Activated naive CD4-positive, alpha-beta T cell treated with anti-CD3 and anti-CD28 coated beads, Interleukin-2, amount 50 U/mL, for 72 hours (primary cell): Measurements from ENCODE around the gene NR3C1. TPM values are rescaled to one million over a fixed set of nuclear protein-coding genes. Genes with fewer than 3 reads are reported as not detected.

ENCODE experiments used
- ATAC-seq, 2 donors: fragments of 150-1000 bp; cut with Tn5 transposase; 2 replicates each; pipeline ENCODE4 v1.10.0; 2021; ENCODE audit warnings: mild to moderate bottlenecking in 2 of 2, moderate library complexity in 2 of 2
- DNase-seq, 2 donors: peaks; one replicate each; pipeline ENCODE4 v3.0.0; 2021 to 2022; ENCODE audit warnings: low spot score in 2 of 2
- H3K27ac Mint-ChIP-seq, 2 donors: one replicate each; pipeline ENCODE4 v1.8.0; 2022; ENCODE audit warnings: mild to moderate bottlenecking in 2 of 2, mixed read lengths in 2 of 2
- H3K36me3 Mint-ChIP-seq, 2 donors: one replicate each; pipeline ENCODE4 v1.8.0; 2022; ENCODE audit warnings: mixed read lengths in 2 of 2
- H3K9me3 Mint-ChIP-seq, 2 donors: one replicate each; pipeline ENCODE4 v1.8.0; 2022; ENCODE audit warnings: mixed read lengths in 2 of 2
- total RNA-seq, 2 donors: library from RNA; stranded (reverse); gene quantifications; one replicate each; pipeline ENCODE4 v1.2.3, GENCODE V29; 2022

NR3C1 gene
- 10 to 100 TPM; 39.5 to 43.6 TPM for total RNA-seq

DNA sequence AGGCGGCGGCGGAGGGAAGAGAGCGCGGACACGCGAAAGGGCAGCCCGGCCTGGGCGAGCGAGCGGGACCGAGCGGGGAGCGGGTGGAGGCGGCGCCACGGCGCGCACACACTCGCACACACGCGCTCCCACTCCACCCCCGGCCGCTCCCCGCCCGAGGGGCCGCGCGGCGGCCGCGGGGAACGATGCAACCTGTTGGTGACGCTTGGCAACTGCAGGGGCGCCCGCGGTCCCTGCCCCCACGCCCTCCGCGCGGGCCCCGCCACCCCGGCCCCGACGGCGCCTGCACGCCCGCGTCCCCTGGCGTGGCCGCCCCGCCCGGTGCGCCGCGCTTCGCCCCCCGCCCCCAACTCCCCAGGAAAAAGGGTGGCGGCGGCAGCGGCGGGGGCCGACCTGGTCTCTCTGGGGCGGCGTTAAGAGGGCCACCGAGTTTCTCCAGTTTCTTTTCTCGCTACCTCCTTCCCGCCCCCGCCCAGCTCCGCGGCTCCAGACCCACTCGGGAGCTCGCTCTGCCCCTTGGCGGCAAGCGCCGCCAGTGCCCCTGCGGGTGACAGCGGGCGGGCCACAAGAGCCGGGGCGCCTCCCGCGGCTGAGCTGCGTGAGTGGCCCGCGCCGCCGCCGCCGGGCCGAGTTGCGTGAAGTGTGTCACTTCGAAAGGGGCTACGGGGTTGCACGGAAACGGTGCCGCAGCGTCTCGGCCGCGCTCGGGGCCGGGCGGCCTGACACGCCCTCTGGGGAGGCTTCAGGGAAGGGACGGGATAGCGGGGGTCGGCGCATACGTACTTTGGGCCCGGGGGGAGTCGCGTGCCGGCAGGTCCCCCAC is at the start of gene NR3C1:
NR3C1 (minus strand) TSS at position 94 of the 823 bp plus-strand sequence. CDS start 2,847 bp downstream, outside the sequence.
- ATAC-seq, result peak; percentile 65 to 70
- Mint-ChIP-seq H3K9me3 (no peaks in the 10 kb centered on the region), H3K36me3 (peaks cover 37 to 49% of the 10 kb centered on the region in 2 donors), H3K27ac (peak within 1 kb of the TSS; percentile 96 to 99)
- peak; percentile 82 to 85 for DNase-seq

DNA sequence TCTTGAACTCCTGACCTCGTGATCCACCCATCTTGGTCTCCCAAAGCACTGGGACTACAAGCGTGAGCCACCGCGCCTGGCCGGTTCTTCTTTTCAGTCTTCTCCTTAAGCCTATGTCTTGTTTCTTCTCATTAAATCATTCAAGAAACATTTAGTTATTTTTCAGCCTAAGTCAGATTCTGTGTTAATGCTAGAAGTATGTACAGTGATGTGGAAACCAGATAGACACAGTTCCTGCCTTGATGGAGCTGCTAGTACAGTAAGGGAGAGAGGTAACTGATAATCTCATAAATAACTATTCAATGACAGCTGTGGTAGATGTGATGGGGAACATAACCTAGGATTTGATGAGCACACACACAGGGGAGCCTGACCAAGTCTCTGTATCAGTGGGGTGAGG is 46.3 kb upstream of the NR3C1 start:
- DNase-seq, result no peak
- Mint-ChIP-seq H3K9me3 (no peaks in the 10 kb centered on the region), H3K36me3 (no peaks in the 10 kb centered on the region)

GRCh38 chr5:143448518-143448917 is 45.0 kb upstream of the NR3C1 start:
- no peak for DNase-seq
- no peaks in the 10 kb centered on the region for H3K36me3 Mint-ChIP-seq
- H3K9me3 Mint-ChIP-seq, result no peaks in the 10 kb centered on the region
- H3K27ac Mint-ChIP-seq, result peak overlapping the region in 1 of 2 donors; percentile 56
- ATAC-seq, result peak in 1 of 2 donors; percentile 58

More for the DNA sequence above, 46.3 kb upstream of the NR3C1 start:
- ATAC-seq, result no peak
- no peak overlapping the region for H3K27ac Mint-ChIP-seq

DNA sequence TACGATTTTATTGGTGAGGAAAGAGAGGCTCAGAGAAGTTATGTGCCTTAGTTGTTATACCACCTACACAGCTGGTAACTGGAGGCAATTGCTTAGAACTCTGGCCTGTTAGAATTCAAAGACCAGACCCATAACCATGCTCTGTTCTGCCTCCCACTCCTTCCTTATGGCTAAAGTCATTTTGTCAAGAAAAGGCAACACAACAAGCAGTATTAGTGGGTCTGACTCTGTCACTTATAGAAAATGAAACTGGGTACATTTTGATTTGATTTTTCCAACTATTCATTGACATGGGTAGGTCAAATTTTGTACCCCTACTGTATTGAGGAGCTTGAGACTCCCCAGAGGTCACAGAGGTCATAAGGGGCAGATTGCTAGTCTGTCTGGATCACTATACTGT is 44.5 kb upstream of the NR3C1 start:
- DNase-seq (no peak), ATAC-seq (peak; percentile 43 to 73)
- Mint-ChIP-seq H3K9me3 (no peaks in the 10 kb centered on the region), H3K27ac (peak overlapping the region in 1 of 2 donors; percentile 56), H3K36me3 (no peaks in the 10 kb centered on the region)

DNA sequence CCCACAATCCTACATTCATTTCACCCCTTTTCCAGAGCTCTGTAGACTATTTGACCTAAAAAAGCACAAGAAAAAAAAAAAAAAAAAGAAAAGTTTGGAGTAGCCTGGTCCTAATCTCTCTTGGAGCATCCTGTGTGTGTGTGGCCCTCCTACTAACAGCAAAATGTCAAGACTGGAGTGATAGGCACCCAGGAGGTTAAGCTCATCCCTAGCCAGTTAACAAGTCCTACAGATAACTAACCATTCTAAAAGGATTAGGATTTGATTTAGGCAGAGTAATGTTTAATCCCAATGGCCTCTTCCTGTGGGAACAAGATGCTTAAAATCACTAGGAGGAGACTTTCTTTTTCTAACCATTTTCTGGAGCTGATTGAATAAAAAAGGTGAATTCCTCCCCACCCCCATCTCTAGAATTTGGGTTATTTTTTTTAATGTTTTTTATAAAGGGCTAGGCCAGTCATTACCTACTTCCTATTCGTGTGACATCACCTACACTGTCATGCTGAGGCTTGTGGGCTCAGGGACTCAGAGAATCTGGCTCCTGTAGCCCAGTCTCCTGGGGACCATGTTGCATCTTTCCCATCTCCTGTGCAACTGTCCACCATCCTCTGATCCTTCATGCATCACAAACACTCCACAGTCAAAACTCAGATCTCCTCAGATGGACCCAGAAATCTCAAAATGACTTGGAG is 43.2 kb upstream of the NR3C1 start:
- Mint-ChIP-seq H3K27ac (no peak overlapping the region), H3K36me3 (no peaks in the 10 kb centered on the region), H3K9me3 (no peaks in the 10 kb centered on the region)
- ATAC-seq (peak; percentile 64), DNase-seq (no peak)

DNA sequence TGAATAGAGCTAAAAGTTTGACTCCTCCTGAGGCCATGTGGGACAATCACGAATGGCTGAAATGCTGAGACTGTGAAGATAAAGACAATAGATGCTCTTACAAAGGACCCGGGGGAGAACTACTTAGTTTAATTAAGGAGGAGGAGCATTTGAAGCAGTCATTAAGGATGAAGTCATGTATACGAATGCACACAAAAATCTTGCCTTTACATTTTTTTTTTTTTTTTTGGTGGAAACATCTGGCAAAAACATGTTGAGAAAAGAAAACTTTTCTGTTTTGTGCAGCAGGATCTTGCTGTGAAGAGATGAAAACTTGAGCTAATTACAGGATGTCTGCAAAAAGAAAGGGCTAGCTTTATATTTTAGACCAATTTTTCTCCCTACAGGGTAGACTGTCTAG is 42.3 kb upstream of the NR3C1 start:
- no peaks in the 10 kb centered on the region for H3K9me3 Mint-ChIP-seq
- no peak overlapping the region for H3K27ac Mint-ChIP-seq
- H3K36me3 Mint-ChIP-seq, result no peaks in the 10 kb centered on the region
- no peak for DNase-seq
- no peak for ATAC-seq

DNA sequence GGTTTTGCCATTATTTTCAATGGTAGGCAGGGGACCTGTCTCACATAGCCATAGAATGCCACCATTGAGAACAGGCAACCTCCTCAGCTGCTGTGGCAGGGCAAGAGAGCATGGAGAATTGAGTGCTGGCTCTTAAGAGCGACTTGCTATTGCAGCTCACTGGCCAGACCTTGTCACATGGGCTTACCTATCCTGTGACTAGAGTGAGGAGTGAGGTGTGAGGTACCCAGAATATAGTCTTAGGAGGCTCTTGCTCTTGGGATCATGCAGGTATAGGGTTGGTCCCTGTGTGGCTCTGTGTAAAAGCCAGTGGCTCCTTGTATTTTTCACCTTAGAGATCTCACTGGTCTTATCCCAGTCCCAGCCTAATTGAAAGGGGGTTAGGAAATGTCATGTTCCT is 39.8 kb upstream of the NR3C1 start:
- no peak for DNase-seq
- no peak overlapping the region for H3K27ac Mint-ChIP-seq
- no peaks in the 10 kb centered on the region for H3K36me3 Mint-ChIP-seq
- ATAC-seq, result peak in 1 of 2 donors; percentile 60
- H3K9me3 Mint-ChIP-seq, result no peaks in the 10 kb centered on the region

- no peaks in the 10 kb centered on the region for H3K36me3 Mint-ChIP-seq
- ATAC-seq, result no peak
- H3K27ac Mint-ChIP-seq, result no peak overlapping the region
- DNase-seq, result no peak
- H3K9me3 Mint-ChIP-seq, result no peaks in the 10 kb centered on the region
These were observed 38.9 kb upstream of the NR3C1 start for GRCh38 chr5:143442385-143442784.

GRCh38 chr5:143440448-143441115 is 37.1 kb upstream of the NR3C1 start:
- ATAC-seq (no peak), DNase-seq (no peak)
- no peaks in the 10 kb centered on the region for H3K36me3 Mint-ChIP-seq
- no peaks in the 10 kb centered on the region for H3K9me3 Mint-ChIP-seq
- no peak overlapping the region for H3K27ac Mint-ChIP-seq

DNA sequence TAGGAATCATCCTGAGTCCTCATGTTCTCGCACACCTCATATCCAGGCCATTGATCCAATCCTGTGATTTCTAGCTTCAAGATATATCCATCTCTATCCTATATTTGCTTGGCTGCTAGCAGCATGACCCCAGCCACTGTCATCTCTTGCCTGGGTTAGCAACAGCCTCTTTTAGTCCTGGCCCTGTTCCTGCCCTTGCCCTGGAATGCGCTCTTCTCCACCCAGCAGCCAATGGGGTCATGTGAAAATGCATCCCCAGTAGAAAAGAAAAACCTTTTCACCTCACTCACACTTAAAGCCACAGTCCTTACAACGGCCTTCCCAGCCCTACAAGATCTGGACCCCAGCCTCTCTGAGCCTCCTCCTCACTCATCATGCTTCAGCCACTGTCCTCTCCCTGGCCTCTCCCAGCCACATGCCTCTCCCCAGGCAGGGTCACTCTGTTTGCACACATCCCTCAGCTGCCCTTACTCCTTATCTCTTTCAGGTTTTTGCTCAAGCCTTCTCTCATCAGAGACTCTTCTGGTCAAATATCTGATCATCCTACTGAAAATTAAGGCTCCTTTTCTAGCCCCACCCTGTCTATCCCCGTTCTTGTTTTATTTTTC is 34.3 kb upstream of the NR3C1 start:
- H3K9me3 Mint-ChIP-seq, result no peaks in the 10 kb centered on the region
- ATAC-seq (no peak), DNase-seq (no peak)
- H3K27ac Mint-ChIP-seq, result peak overlapping the region in 1 of 2 donors; percentile 14
- no peaks in the 10 kb centered on the region for H3K36me3 Mint-ChIP-seq

DNA sequence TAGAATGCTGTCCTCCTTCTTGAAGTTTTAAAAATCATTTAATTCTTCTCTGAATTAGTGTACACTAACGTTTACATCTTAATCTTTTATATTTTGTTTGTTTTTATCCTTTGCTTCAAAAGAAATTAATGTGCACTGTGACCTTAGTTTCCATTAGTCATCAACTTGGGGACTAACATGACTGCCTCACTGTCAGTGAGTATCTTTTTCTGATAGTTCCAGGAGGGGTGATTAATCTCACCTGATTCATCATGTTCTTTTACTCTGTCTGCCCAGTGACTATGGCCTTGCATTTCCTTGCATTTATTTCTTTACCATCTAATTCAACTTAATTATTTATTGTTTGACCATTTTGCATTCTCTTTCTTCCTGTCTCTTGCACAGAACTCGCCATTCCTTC is 33.4 kb upstream of the NR3C1 start:
- Mint-ChIP-seq H3K27ac (peak overlapping the region; percentile 33 to 59), H3K9me3 (no peaks in the 10 kb centered on the region), H3K36me3 (no peaks in the 10 kb centered on the region)
- peak; percentile 80 to 88 for ATAC-seq
- DNase-seq, result no peak

- Mint-ChIP-seq H3K27ac (peak overlapping the region; percentile 80 to 97), H3K36me3 (no peaks in the 10 kb centered on the region), H3K9me3 (peaks cover 0 to 4% of the 10 kb centered on the region in 2 donors)
- ATAC-seq, result peak; percentile 50 to 60
- DNase-seq, result no peak
These were observed 31.7 kb upstream of the NR3C1 start for GRCh38 chr5:143435210-143435657.

DNA sequence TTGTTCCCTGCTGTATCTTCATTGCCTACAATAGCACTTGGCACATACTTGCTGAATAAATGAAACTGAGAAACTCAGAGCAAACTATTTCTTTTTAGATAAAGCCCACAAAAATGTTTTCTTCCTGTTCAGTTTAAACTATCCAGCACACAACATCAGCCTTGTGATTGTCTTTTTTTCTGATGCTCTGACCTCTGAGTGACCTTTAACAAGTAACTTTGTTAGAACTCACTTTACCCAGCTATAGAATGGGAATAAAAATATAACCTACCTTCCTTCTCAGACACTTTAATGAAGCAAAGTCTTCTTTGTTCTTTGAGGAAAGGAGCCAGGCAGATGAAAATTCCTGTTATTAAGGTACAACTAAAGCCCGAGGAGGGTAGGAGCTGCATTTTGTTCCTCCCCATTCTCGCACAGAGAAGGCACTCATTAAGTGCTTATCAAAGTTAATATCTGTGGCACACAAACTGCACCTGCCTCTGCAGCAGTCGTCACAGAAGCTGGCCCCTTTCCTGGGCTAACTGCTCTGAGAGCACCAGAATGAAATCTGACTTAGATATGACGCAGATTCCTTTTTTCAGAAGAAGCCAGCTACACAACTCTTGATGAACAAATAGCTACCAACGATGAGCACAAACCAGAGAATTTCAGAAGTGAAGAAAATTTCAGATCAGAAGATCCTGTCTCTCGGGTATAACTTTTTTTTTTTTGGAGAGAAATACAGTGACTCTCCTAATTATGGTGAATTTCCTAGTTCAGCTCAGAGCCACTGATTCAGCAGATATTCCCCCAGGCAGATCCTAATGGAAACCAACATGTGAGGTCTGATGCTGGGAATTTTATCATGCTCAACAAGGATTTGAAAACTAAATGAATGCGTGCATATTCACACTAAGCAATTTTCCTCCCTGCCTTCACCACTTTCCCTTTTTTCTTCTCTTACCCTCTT is 31.0 kb upstream of the NR3C1 start:
- peak in 1 of 2 donors; percentile 25 for DNase-seq
- peak; percentile 53 to 62 for ATAC-seq
- peak overlapping the region; percentile 80 to 97 for H3K27ac Mint-ChIP-seq
- H3K9me3 Mint-ChIP-seq, result peaks cover 0 to 4% of the 10 kb centered on the region in 2 donors
- H3K36me3 Mint-ChIP-seq, result no peaks in the 10 kb centered on the region

GRCh38 chr5:143433670-143434069 is 30.2 kb upstream of the NR3C1 start:
- Mint-ChIP-seq H3K36me3 (no peaks in the 10 kb centered on the region), H3K27ac (peak overlapping the region; percentile 80 to 97), H3K9me3 (peaks cover 0 to 4% of the 10 kb centered on the region in 2 donors)
- DNase-seq, result no peak
- no peak for ATAC-seq

GRCh38 chr5:143432658-143433239 is 29.3 kb upstream of the NR3C1 start:
- Mint-ChIP-seq H3K27ac (no peak overlapping the region), H3K36me3 (peaks cover 0 to 5% of the 10 kb centered on the region in 2 donors), H3K9me3 (peaks cover 0 to 4% of the 10 kb centered on the region in 2 donors)
- ATAC-seq, result no peak
- DNase-seq, result no peak
